Measurements from ENCODE around the gene PCSK4. TPM values are rescaled to one million over a fixed set of nuclear protein-coding genes. Genes with fewer than 3 reads are reported as not detected.
"Not testable (repeated sequence)": the region's sequence is repeated elsewhere in the genome, so short reads cannot be mapped to it uniquely, and the experiment has no call there.

The PCSK4 gene
- total RNA-seq, 4 donors from 2014 or later = 2.8 to 10.4 (median 6.3) TPM

DNA sequence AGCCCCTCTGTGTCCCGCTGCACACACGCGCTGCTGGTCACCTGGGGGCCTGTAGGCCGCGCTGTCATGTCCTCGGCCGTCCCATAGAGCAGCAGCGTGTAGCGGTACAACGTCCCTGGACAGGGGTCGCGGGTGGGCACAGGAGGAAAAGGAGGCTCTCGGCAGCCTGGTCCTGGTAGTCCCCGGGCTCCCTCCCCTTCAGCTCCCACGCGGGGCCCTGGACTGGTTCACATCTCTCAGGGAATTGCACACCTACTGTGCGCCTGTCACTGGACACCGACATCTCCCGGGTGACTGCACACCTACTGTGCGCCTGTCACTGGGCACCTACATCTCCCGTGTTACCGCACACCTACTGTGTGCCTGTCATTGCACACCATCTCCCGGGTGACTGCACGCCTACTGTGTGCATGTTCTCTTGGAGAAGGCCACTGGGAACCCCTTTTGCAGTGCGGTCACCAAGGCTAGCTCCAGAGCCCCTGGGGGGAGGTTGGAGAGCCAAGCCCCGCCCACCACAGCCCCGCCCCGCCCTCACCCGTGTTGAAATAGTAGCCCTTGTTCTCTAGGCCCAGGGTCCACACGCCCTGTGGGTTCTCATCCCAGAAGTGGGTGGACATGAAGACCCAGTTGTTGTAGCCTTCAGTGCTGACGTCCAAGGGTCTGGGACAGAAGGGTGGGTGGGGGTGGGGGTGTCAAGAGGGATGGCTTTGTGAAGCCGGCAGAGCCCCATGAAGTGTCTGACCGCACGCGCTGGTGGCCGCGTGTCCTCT, 7.6 kb downstream of the PCSK4 start:
- DNase-seq = no peak
- no peaks in the 10 kb centered on the region for H3K36me3 ChIP-seq
- no peaks in the 10 kb centered on the region for H3K9me3 ChIP-seq
- H3K27ac ChIP-seq = no peak overlapping the region
- no peak overlapping the region for H3K4me3 ChIP-seq (replicated peaks in 1 of 3)
- intact Hi-C loops (cut with DNase I) = no loop called here
- no peaks in the 10 kb centered on the region for H3K27me3 ChIP-seq
- TF ChIP-seq, protein P1, sequence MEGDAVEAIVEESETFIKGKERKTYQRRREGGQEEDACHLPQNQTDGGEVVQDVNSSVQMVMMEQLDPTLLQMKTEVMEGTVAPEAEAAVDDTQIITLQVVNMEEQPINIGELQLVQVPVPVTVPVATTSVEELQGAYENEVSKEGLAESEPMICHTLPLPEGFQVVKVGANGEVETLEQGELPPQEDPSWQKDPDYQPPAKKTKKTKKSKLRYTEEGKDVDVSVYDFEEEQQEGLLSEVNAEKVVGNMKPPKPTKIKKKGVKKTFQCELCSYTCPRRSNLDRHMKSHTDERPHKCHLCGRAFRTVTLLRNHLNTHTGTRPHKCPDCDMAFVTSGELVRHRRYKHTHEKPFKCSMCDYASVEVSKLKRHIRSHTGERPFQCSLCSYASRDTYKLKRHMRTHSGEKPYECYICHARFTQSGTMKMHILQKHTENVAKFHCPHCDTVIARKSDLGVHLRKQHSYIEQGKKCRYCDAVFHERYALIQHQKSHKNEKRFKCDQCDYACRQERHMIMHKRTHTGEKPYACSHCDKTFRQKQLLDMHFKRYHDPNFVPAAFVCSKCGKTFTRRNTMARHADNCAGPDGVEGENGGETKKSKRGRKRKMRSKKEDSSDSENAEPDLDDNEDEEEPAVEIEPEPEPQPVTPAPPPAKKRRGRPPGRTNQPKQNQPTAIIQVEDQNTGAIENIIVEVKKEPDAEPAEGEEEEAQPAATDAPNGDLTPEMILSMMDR (IDR thresholded peaks at IDR 0.05) = no peak
- no peak for TF ChIP-seq POLR2A (IDR thresholded peaks at IDR 0.05)
- whole genome bisulfite sequencing, 2 donors = 78 to 84% methylated on average over 21 to 22 of the region's 37 CpGs
- peaks cover 7 to 9% of the 10 kb centered on the region in 2 donors for H3K4me1 ChIP-seq

DNA sequence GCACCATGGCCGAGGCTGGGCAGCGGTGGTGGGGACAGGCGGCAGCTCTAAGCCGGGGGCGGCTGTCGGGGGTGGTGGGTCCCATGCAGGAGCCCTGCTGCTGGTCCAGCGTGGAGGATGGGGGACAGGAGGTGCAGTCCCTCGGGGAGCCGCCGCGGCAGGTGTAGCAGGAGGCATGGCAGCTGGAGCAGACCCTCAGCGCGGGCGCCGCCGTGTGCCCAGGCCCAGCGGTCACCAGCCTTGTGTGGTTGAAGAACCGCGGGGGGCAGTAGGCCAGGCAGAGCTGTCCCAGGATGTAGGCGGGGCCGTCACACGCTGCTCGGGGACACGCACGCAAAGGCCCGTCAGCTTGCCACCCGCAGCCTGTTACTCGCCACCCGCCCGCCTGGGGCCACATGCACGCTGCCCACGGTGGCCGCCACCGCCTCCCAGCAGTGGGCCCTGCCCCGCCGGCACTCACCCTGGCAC, 8.2 kb downstream of the PCSK4 start:
- no peak for TF ChIP-seq POLR2A (IDR thresholded peaks at IDR 0.05)
- TF ChIP-seq, protein P1 (IDR thresholded peaks at IDR 0.05) = no peak
- H3K36me3 ChIP-seq = no peaks in the 10 kb centered on the region
- no peak overlapping the region for H3K27ac ChIP-seq
- intact Hi-C loops (cut with DNase I) = no loop called here
- H3K27me3 ChIP-seq = no peaks in the 10 kb centered on the region
- no peaks in the 10 kb centered on the region for H3K9me3 ChIP-seq
- no peak overlapping the region for H3K4me3 ChIP-seq (replicated peaks in 1 of 3)
- 85 to 95% methylated on average over 14 to 19 of the region's 36 CpGs for WGBS, 2 donors
- DNase-seq = no peak
- peaks cover 8 to 9% of the 10 kb centered on the region in 2 donors for H3K4me1 ChIP-seq

DNA sequence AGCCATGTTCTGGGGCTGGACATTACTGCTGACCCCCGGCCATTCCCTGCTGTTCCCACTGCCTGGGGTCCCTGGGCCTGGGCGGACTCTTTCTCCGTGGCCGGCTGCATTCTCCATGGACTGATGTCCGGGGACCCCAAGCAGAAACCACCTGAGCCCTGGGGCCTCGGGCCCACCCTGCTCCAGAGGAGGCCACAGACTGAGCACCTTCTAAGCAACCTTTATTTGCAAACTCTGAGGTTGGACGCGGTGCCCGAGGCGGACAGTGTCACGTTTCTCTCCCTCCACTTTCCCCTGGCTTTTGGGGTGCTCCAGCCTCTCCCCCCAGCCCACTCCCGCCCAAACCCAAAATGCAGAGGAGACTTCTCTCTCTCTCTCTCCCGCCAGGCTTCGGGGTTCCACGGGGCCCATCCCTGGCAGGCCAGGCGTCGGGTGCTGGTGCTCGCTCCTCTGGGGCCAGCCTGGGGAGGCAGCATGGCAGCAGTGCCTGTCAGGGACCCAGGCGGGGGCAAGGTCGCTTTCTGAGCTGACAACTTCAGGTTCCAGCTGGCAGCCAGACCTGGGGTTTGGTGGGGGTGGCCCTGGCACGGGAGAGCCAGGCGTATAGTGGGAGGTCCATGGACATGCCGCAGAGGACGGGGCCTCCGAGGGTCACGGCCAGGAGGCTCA, 8.8 kb downstream of the PCSK4 start:
- no peak overlapping the region for H3K4me3 ChIP-seq (replicated peaks in 1 of 3)
- no peaks in the 10 kb centered on the region for H3K9me3 ChIP-seq
- no peak for TF ChIP-seq POLR2A (IDR thresholded peaks at IDR 0.05)
- TF ChIP-seq, protein P1 (IDR thresholded peaks at IDR 0.05) = no peak
- WGBS, 2 donors = 86 to 91% methylated on average over 19 to 22 of the region's 26 CpGs
- H3K27ac ChIP-seq = no peak overlapping the region
- no peaks in the 10 kb centered on the region for H3K36me3 ChIP-seq
- DNase-seq = no peak
- intact Hi-C loops (cut with DNase I) = no loop called here
- H3K27me3 ChIP-seq = no peaks in the 10 kb centered on the region
- H3K4me1 ChIP-seq = peaks cover 8 to 9% of the 10 kb centered on the region in 2 donors

DNA sequence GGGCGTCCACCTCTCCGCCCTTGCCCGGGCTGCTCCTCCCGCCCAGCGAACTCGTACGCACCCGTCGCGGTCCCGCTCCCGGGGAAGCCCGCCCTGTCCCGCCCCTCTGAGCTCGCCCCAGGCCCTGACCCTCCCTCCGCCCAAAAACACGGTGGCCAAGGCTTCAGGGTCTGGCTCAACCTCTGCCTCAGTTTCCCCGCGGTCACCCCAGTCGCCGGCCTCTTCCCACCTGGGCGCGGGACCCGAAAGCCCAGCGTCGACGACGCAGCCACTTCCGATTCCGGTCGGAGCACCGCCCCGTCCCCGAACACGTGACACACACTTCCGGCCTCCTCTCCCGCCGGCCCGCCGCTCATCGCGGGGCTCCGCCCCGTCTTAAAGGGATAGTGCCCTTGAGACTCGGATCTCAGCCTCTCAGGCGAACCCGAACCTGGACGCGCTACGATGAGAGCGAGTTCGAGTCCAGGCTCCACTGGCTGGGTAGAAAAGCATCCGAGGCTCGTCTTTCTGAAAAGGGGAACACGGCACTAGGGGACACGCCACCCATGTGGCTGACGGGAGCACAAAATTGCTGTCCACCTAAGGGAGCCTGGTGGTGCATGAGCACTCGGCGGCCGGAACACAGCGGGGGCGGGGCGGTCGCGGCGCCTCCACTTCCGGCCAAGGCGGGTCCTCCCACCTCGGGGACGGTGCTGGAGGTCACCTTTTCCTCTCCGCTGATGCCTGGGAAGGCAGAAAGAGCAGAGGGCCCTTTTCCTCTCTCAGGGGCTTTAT, 11.0 kb downstream of the PCSK4 start, which contains the start of gene C19orf25:
C19orf25 (minus strand) TSS at position 282 of the 774 bp plus-strand sequence. CDS start 312 bp downstream, outside the sequence.
- DNase-seq = peak; percentile 92 to 94
- peak within 1 kb of the TSS in 2 of 3 donors; percentile 33 to 46 for H3K27ac ChIP-seq
- WGBS, 2 donors = 0 to 1% methylated on average over 22 to 34 of the region's 71 CpGs
- no peaks in the 10 kb centered on the region for H3K27me3 ChIP-seq
- no peaks in the 10 kb centered on the region for H3K36me3 ChIP-seq
- intact Hi-C loops (cut with DNase I) = no loop called here
- TF ChIP-seq POLR2A (IDR thresholded peaks at IDR 0.05) = peak in 1 of 2 donors; percentile 71
- TF ChIP-seq, protein P1 (IDR thresholded peaks at IDR 0.05) = no peak
- H3K4me3 ChIP-seq (replicated peaks in 1 of 3) = peak within 1 kb of the TSS; percentile 31 to 100 (median 75)
- no peaks in the 10 kb centered on the region for H3K9me3 ChIP-seq
- H3K4me1 ChIP-seq = peaks cover 8 to 9% of the 10 kb centered on the region in 2 donors

DNA sequence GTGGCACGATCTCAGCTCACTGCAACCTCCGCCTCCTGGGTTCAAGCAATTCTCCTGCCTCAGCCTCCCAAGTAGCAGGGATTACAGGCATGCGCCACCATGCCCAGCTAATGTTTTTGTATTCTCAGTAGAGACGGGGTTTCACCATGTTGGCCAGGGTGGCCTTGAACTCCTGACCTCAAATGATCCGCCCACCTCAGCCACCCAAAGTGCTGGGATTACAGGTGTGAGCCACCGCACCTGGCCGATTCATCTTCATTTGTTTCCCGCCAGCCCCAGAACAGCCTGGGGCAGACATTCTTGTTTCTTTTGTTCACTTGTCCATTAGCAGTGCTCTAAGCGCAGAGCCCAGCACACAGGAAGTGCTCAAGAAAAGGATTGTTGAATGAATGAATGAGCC, 13.1 kb downstream of the PCSK4 start:
- H3K9me3 ChIP-seq; H3K4me3 ChIP-seq (replicated peaks in 1 of 3); DNase-seq; H3K27ac ChIP-seq; intact Hi-C loops (cut with DNase I); H3K4me1 ChIP-seq; H3K27me3 ChIP-seq; H3K36me3 ChIP-seq: not testable (repeated sequence)
- WGBS, 2 donors = 93 to 96% methylated on average over 9 of the region's 9 CpGs
